ENCODE results near the gene C10orf67. TPM values are rescaled to one million over a fixed set of nuclear protein-coding genes. Genes with fewer than 3 reads are reported as not detected.

C10orf67 gene
- total and polyA plus RNA-seq, 2 experiments from 2014 or later, result 0.16 TPM; not detected in 1

GRCh38 chr10:23198940-23199767, 145.4 kb downstream of the C10orf67 start:
- Histone ChIP-seq H3K4me2 (peak overlapping the region; percentile 94), H3K27ac (ENCODE audit: low read depth) (no peak overlapping the region), H3K4me3 (peak overlapping the region; percentile 70), H2AFZ (peak overlapping the region; percentile 93), H3K9me2 (ENCODE audit: insufficient read depth) (no peaks in the 10 kb centered on the region), H3F3A (replicated peaks; ENCODE audit: low read depth) (peaks cover 34% of the 10 kb centered on the region), H3K79me2 (replicated peaks; ENCODE audit: insufficient read depth) (no peaks in the 10 kb centered on the region), H3K27me3 (ENCODE audit: insufficient read depth) (peaks cover 100% of the 10 kb centered on the region), H4K20me1 (replicated peaks; ENCODE audit: insufficient read depth) (peaks cover 45% of the 10 kb centered on the region), H3K36me3 (ENCODE audit: insufficient read depth) (no peaks in the 10 kb centered on the region), H3K4me1 (ENCODE audit: insufficient read depth) (peaks cover 83% of the 10 kb centered on the region)
- peaks cover 99% of the 10 kb centered on the region for H3K27me3 Mint-ChIP-seq (ENCODE audit: insufficient read depth, low read depth, poor library complexity)
- peak; percentile 68 for ATAC-seq
- no peak overlapping the region for H3K27ac Mint-ChIP-seq
- peaks cover 47% of the 10 kb centered on the region for H3K4me1 Mint-ChIP-seq
- H3K9me3 Mint-ChIP-seq, result peaks cover 6% of the 10 kb centered on the region; the same call in 1 of the 3 replicates
- H3K4me3 Mint-ChIP-seq, result peak overlapping the region; percentile 69
- no peaks in the 10 kb centered on the region for H3K36me3 Mint-ChIP-seq (ENCODE audit: low read depth)
- peak; percentile 43 for TF ChIP-seq EZH2 (IDR thresholded peaks at IDR 0.05; ENCODE audit: low read depth, unreplicated experiment)
- no peak for TF ChIP-seq REST (IDR thresholded peaks at IDR 0.05; ENCODE audit: unreplicated experiment)
- peak; percentile 79 for DNase-seq (ENCODE audit: low spot score)

GRCh38 chr10:23198610-23198939, 146.0 kb downstream of the C10orf67 start:
- peaks cover 77% of the 10 kb centered on the region for H3K4me1 ChIP-seq (ENCODE audit: insufficient read depth)
- DNase-seq (ENCODE audit: low spot score) (peak; percentile 68), ATAC-seq (peak; percentile 48)
- H4K20me1 ChIP-seq (replicated peaks; ENCODE audit: insufficient read depth), result peaks cover 45% of the 10 kb centered on the region
- no peak overlapping the region for H3K27ac ChIP-seq (ENCODE audit: low read depth)
- H3K9me2 ChIP-seq (ENCODE audit: insufficient read depth), result no peaks in the 10 kb centered on the region
- peak overlapping the region; percentile 93; the same call in 1 of the 2 replicates for H2AFZ ChIP-seq
- H3K4me2 ChIP-seq, result peak overlapping the region; percentile 94
- Mint-ChIP-seq H3K27ac (no peak overlapping the region), H3K36me3 (ENCODE audit: low read depth) (peaks cover 2% of the 10 kb centered on the region; the same call in 1 of the 3 replicates), H3K27me3 (ENCODE audit: insufficient read depth, low read depth, poor library complexity) (peaks cover 99% of the 10 kb centered on the region), H3K9me3 (peaks cover 6% of the 10 kb centered on the region; the same call in 2 of the 3 replicates), H3K4me3 (peak overlapping the region; percentile 69), H3K4me1 (peaks cover 43% of the 10 kb centered on the region)
- TF ChIP-seq EZH2 (IDR thresholded peaks at IDR 0.05; ENCODE audit: low read depth, unreplicated experiment) (peak; percentile 93), ZNF331 (CRISPR knock-in tag; IDR thresholded peaks at IDR 0.05; ENCODE audit: low read depth) (no peak)
- H3K4me3 ChIP-seq, result peak overlapping the region; percentile 70
- H3K79me2 ChIP-seq (replicated peaks; ENCODE audit: insufficient read depth), result no peaks in the 10 kb centered on the region
- H3F3A ChIP-seq (replicated peaks; ENCODE audit: low read depth), result peaks cover 35% of the 10 kb centered on the region
- H3K27me3 ChIP-seq (ENCODE audit: insufficient read depth), result peaks cover 100% of the 10 kb centered on the region
- no peaks in the 10 kb centered on the region for H3K36me3 ChIP-seq (ENCODE audit: insufficient read depth)

- H3K27me3 ChIP-seq (ENCODE audit: insufficient read depth), result peaks cover 100% of the 10 kb centered on the region
- H3K4me1 ChIP-seq (ENCODE audit: insufficient read depth), result peaks cover 69% of the 10 kb centered on the region
- Mint-ChIP-seq H3K36me3 (ENCODE audit: low read depth) (peaks cover 3% of the 10 kb centered on the region; the same call in 1 of the 3 replicates), H3K27me3 (ENCODE audit: insufficient read depth, low read depth, poor library complexity) (peaks cover 95% of the 10 kb centered on the region), H3K4me1 (peaks cover 43% of the 10 kb centered on the region), H3K9me3 (peaks cover 6% of the 10 kb centered on the region; the same call in 2 of the 3 replicates), H3K27ac (no peak overlapping the region), H3K4me3 (no peak overlapping the region)
- no peak for ATAC-seq
- H4K20me1 ChIP-seq (replicated peaks; ENCODE audit: insufficient read depth), result peaks cover 42% of the 10 kb centered on the region
- 0 out of 2 replicates have a peak overlapping the region, but pooled peaks have one; percentile 17 for H3K4me3 ChIP-seq
- H3K36me3 ChIP-seq (ENCODE audit: insufficient read depth), result no peaks in the 10 kb centered on the region
- H3F3A ChIP-seq (replicated peaks; ENCODE audit: low read depth), result peaks cover 30% of the 10 kb centered on the region
- no peak overlapping the region for H2AFZ ChIP-seq
- H3K27ac ChIP-seq (ENCODE audit: low read depth), result no peak overlapping the region
- peak; percentile 46 for DNase-seq (ENCODE audit: low spot score)
- peak overlapping the region; percentile 32; the same call in 1 of the 2 replicates for H3K4me2 ChIP-seq
- H3K9me2 ChIP-seq (ENCODE audit: insufficient read depth), result no peaks in the 10 kb centered on the region
- H3K79me2 ChIP-seq (replicated peaks; ENCODE audit: insufficient read depth), result no peaks in the 10 kb centered on the region
- TF ChIP-seq ZNF331 (CRISPR knock-in tag; IDR thresholded peaks at IDR 0.05; ENCODE audit: low read depth), result no peak
- peak; percentile 73 for TF ChIP-seq EZH2 (IDR thresholded peaks at IDR 0.05; ENCODE audit: low read depth, unreplicated experiment)
Measured at GRCh38 chr10:23197416-23197861, 147.2 kb downstream of the C10orf67 start.
